ENCODE data around the gene UNC5C. TPM values are rescaled to one million over a fixed set of nuclear protein-coding genes. Genes with fewer than 3 reads are reported as not detected.

The UNC5C gene
- 0.10 TPM for polyA plus RNA-seq (2013, experiment 1 of 2; ENCODE audit: insufficient read length)
- 0.25 TPM for polyA plus RNA-seq (2013, experiment 2 of 2; ENCODE audit: insufficient read length)

DNA sequence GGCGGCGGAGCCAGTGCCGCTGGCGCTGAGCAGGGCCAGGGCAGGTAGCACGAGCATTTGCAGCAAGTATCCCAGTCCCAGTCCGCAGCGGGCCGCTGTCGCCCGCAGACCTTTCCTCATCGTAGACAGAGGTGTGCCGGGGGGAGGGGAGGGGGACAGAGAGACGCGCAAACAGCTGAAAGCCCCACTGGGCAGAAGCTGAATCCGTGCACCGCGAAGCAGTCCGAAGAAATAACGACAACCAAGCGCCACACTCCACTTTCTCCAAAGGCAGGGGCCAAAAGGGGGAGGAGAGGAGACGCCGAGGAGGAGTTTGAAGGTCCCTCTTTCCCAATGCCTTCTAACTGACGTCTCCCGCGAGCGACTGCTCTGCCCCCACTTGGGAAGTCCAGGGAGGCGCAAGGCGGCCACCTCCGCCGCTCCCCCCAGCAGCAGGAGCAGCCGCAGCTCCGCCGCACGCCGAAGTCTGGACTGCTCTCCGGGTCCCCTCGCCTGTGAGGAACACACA is at the start of gene UNC5C:
Gene UNC5C, minus strand, starts transcription at position 236 of the 508 bp plus-strand sequence.
- DNase-seq, result peak; percentile 44

DNA sequence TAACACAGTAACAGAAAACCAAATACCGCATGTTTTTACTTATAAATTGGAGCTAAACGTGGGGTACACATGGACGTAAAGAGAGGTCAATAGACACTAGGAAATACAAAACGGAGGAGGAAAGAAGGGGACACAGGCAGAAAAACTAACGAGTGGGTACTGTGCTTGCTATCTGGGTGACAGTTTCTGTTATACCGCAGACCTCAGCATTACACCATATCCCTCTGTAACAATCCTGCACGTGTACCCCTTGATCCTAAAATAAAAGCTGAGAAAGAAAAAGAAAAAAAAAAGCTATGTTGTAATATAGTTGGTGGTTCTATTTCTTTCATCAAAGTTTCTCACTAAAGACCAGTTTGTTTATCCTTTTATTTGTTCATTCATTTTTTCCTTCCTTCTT is 47.9 kb upstream of the UNC5C start:
- DNase-seq, result no peak

DNA sequence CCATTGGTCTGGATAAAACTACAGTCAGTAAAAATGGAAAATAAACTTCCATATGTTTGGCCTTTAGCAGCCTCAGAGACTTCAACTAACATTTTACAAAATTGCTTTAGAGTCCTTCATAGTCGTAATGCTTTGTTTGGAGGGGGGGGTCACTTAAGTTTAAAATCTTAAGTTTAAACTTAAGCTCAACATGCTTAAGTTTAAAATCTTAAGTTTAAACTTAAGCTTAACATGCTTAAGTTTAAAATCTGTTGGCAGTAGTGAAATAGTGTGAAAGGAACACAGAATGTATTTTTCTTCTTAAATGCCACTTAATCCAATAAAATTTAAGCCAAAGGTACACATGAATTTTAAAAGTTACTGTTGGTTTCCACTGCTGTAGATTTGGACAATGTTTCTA is 45.9 kb upstream of the UNC5C start:
- DNase-seq, result no peak

DNA sequence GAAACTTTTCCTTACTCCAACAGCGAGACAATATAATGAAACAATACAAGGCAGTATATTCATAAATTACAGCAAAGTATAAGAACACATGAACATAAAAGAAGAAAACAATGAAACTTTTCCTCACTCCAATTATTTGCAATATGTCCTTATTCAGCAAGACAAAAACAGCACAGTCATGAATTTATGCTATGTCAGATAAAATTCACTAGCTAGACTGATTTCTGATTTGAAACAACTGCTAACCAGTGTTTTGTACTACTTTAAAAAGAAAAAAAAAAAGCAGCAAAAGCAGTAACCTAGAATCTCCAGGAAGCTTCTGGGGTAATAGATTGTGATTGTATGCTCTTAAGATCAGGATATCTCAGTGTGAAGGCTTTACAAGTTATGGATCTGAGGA is 45.2 kb upstream of the UNC5C start:
- no peak for DNase-seq

DNA sequence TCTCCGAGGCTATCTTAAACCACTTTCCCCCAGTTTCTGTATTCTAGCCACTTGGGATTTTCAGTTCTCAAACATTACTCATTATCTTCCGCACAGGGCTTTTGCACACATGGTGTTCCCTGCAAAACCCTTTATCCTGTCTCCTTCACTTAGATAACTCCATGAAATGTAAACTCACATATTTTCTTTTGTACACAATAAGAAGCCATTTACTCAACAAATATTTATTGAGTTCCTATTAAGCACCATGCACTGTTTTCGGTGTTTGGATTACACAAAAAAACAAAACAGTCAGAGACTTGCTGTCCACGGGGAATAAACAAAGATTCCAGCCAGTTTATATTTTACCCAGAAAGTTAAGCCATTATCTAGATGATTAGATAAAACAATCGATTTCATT is 42.5 kb upstream of the UNC5C start:
- no peak for DNase-seq

DNA sequence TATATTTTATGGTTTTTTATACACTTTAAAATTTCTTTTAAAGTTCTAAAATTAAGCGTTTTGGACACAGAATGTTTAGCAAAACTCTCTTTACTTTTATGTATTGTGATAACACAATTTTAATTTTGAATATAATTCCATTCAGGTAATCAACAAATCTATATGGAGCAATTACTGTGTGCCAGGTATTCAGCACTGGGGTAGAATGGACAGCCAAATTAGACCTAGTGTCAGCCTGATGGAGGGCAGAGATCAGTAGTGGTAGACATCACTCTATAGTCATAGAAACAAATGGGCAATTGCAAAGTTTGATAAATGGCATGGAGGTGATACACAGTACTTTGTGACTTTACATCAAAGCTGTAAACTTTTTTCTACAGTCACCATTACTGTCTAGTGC is 41.8 kb upstream of the UNC5C start:
- DNase-seq, result no peak

DNA sequence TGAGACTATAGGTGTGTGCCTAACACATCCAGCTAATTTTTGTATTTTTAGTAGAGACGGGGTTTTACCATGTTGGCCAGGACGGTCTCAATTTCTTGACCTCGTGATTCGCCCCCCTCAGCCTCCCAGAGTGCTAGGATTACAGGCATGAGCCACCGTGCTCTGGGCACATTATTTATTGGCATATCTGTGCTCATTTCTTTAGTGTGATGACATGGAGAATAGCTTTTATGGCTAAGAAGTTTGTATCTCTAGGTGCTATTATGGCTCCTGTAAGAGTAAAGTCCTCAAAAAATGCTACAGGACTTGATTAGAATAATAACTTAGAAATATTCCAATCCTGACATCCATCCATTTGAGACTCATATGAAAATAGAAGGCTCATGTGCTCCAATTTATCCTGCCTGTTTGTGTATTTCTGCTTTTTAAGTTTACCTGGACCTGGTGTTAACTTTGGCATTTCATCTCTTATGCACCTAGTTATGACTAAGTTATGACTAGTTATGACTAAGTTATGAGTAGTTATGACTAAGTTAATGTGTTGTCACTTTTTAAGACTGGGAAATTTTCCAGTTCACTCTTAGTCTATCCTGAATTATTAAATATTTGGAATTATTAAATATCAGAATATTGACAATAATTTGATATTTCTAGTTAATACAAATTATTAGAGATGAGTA is 36.4 kb upstream of the UNC5C start:
- DNase-seq, result no peak

DNA sequence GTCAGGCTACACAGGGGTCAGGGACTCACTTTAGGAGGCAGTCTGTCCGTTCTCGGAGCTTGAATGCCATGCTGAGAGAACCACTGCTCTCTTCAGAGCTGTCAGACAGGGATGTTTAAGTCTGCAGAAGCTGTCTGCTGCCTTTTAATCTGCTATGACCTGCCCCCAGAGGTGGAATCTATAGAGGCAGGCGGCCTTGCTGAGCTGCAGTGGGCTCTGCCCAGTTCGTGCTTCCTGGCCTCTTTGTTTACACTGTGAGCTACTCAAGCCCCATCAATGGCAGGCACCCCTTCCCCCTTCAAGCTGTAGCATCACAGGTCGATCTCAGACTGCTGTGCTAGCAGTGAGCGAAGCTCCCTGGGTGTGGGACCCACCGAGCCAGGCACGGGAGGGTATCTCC is 31.5 kb upstream of the UNC5C start:
- no peak for DNase-seq

DNA sequence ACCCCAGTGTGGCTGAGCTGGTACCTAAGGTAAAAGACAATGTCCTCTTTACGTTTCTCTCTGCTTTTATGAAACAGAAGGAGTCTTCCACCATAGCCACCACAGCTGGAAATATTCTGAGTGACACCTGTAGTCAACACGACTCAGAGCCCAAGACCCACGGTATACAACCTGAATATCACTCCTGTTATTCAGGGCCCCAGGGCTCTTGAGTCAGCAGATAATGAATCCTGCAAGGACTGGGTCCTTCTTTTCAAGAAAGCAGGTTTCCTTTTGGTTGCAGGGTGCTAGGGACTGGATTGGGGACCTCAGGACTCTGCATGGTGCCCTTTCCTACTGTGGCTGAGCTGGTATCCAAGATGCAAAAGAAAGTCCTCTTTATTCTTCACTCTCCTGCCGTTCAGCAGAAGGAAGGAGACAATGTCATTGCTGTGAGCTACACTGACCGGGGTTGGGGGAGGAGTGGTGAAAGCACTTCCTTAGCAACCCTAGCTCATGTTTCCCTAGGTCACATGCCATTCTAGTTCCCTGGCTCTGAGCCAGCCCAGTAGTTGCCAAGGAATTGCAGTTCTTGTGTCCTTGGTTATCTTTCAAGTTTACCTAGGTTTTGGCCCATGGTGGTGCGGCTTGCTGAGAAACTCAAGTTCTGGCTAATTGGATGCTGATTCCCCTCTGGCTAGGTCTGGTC is 23.7 kb upstream of the UNC5C start:
- no peak for DNase-seq

DNA sequence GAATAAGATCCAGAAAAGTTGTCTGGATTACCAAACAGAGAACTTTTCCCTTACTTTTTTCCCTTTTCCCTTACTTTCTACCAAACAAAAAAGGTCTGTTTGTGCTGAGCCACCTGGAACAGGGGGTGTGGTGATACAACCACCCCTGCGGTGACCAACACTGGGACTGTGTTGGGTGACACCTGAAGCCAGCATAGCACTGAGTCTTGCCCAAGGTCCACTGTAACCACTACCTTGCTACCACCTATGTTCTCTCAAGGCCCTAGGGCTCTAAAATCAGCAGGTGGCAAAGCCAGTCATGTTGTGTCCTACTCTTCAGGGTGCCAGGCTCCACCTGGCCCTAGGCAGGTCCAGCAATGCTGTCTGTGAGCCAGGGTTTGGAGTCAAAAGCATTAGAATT is 22.8 kb upstream of the UNC5C start:
- no peak for DNase-seq

DNA sequence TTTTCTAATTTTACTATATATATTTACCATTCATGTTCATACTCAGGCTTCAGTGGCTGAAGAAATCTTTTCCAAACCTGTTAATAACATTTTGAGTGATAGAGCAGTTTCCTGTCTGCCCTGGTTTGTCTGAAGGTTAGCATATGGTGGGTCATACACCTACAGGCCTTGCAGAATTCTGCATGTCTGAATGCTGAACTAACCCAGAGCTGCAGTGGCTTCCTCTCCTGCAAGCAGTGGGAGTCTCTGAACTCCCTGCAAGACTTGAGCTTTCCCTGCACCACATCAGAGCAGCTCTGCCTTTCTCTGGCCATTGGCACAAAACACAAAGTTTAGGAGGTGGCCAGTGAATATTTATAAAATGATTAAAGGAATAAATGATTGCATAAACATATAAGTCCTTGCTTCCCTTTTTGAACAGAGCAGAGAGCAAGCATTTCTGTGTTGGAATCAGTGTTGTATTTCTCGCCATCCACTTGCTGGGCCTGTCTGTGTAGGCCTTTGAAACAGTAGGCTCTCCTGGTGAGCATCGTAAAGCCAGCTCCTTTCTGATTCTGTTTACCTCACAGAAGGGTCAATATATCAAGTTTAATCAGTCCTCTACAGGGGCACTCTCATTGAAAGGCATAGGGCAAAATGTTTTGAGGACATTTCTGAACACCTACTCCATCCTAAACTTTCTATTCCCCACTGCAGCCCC is 15.0 kb upstream of the UNC5C start:
- DNase-seq, result no peak

DNA sequence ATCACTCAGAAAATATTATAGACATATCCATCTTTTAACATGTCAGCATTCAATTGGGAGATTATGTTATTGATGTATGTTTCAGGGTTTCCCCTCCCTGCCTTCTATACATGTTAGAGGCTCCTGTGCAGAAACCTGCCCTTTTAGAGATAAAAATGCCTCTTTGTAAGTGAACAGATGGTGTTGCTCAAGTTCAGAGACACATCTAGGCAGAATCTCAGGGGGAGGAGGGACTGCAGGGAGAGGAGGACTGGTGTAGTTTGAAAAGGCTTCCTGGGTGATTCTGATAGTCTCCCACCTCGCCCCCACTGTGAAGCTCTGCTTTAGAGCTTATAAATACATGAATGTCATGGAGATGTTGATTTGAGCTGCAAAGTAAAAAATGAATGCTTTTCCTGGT is 12.0 kb upstream of the UNC5C start:
- DNase-seq, result no peak

DNA sequence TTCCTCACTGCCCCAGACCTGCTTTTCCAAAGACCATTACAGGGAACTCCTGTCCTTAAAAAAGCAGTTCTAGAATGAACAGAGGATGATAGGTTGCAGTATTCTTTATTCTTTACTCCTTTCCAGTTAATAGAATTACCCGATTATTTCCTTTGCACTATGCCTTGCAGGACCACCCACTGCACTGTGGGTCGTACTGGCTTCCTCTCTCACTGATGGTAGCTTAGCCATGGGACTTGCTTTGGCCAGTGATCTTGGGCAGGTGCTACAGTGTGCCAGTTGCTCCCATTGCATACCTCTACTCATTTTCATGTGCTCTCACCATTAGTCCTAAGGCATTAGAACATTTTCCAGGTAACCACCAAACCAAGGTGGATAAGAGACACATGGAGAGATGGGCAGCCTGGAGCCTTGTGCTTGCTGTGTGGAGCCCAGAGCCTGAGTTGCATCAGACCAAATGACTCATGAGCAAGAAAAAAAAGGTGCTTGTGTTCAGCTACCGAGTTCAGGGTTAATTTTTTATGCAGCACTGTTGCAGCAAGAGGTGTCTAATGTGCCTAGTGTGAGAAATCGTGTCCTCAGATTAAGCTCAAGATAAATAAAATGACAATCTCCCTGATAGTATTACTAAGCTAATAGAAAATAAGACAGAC is 7.6 kb upstream of the UNC5C start:
- no peak for DNase-seq

DNA sequence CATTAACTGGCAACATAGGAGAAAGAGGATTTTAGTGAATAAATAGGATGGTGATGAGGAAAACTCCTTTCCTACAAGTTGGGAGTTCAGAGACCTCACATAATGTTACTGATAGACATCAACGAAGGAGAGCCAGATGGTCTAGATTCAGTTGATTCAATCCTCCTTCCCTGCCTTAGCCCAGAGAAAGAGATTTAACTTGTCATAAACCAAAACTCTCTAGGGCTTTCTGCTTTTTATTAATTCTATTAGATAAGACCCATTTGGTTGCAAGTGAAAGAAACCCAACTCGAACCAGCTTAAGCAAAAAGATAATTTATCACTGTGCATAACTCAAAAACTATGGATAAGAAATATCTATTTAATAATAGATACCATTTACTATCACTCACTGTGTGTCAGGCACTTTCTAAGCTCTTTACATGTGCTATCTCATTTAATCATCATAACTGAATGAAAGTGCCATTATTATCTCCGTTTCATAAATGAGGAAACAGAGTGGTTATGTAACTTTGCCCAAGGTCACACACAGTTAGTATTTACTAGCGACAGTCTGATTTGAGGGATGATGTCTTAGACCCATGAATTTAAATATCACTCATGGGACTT is 4.3 kb upstream of the UNC5C start:
- DNase-seq, result no peak

DNA sequence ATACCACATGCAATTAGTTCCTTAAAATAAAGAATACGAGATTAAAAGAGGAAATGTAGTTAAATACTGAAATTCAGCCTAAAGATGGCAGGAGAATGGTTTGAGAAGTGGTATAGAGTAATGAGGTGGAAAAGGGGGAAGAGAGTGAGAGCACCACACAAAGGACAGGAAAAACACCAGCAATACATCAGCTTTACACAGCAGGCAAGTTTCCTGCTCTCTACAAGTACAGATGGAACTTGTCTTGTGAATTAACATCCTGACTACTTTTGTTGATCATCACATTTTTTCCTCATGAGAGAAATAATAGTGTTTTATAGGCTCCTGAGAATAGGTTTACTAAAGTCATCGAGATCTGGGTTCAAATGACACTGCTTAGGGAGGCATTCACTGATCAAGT is 2.9 kb upstream of the UNC5C start:
- DNase-seq, result no peak

DNA sequence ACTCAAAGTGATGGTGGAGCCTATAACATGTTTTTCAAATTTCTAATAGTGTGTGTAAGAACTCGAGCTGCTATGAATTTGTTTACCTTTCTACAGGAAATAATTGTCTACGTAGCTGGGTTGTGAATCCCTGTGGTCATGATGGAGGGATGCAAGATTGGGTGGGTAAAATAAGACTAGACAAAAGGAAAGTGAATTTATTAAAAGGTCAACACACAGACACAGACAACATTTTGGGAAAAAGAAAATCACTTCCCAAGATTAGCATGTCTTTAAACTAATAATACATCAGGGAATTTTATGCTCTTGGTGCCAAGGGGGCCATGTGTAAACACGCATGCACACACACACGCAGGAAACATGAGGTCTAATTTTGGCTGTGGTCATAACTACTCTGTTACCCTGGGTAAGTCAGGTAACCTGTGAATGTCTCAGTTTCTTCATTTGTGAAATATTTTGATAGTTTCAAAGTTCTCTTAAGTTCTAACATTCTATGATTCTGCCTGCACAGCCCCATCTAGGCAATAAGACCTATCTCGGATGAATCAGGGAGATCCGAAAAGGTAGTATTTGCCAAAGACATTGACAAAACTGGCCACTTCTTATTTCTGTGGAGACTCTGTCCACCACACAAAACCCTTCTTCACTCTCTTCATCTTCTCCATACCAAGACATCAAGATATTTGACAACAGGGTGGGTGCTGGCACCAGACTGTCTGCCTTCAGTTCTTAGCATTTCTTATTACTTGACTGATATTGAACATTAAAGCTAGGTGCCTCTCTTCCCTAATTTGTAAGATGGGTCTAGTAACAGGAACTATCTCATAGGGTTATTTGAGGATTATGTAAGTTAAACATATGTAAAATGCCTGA is 1.6 kb upstream of the UNC5C start:
- no peak for DNase-seq

DNA sequence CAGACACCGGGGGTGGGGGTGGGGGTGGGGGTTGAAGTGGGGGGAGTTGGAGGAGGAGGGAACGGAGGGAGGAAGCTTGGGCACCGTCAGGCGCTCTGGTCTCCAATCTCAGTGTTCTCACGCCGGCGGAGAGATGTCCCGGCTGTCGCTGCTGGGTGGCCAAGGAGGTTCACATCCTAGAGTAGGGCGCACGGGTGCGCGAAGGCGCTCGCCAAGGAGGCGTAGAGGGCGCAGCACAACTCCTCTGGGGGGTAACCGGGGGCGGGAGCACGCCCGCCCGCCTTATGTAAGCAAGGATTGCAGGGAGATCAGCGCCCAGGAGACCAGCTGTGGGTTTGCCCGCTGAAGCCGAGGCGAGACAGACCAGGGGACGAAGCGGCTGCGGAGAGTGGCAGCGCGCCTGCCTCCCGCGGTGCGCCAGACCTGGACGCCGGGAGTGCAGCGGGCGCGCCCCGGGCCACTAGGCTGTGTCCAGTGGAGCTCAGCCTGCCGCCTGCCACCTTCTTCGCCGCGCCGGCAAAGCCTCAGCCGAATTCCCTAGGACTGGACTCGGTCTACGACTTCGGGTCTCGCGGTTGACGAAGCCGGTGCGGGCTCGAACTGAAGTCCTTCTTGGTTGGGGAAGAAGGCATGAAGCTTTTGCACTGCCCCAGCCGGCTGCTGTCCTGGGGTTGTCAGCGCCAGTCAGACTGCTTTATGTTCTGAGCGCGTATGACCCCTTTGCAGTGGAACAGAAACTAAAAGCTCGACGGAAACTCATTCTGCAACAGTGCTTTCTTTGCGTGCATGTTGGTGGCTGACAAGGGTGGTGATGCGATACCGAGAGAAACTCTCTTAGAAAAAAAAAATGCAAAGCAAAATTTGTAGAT is 707 bp upstream of the UNC5C start:
- peak; percentile 22 for DNase-seq

DNA sequence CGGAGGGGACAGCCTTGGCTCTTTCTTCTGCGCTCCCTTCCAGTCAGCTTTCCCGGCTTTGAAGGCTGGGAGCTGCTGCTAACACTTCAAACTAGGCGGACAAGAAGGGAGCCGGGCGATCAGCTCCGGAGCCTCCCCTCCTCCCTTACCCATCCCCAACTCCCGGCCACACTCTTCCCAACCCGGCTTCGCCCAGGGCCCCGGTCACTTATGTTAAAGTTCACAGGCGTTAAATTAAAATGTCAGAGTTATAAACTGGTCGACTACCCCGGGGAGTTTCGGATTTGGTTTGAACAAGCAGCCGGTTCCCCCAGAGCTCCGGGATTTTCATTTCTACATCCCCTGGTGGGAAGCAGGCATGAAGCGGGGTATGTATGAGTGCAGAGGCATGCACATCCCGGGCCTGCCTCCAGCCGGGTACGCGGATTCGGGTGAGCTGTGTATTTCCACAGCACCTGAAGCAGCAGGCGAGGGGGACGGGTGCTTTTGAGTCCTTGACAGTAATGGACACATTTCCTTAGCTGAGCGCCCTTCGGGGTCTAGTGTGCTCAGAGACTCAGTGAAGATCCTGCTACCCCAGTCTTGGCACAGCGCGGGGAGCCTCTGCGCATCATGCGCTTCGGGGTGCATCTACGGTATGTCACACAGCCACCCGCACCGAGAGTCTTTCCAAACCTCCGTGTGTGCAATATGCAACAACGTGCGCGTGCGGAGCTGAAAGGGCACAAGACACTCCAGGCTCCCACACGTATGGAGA is 880 bp downstream of the UNC5C start:
- peak; percentile 19 for DNase-seq

DNA sequence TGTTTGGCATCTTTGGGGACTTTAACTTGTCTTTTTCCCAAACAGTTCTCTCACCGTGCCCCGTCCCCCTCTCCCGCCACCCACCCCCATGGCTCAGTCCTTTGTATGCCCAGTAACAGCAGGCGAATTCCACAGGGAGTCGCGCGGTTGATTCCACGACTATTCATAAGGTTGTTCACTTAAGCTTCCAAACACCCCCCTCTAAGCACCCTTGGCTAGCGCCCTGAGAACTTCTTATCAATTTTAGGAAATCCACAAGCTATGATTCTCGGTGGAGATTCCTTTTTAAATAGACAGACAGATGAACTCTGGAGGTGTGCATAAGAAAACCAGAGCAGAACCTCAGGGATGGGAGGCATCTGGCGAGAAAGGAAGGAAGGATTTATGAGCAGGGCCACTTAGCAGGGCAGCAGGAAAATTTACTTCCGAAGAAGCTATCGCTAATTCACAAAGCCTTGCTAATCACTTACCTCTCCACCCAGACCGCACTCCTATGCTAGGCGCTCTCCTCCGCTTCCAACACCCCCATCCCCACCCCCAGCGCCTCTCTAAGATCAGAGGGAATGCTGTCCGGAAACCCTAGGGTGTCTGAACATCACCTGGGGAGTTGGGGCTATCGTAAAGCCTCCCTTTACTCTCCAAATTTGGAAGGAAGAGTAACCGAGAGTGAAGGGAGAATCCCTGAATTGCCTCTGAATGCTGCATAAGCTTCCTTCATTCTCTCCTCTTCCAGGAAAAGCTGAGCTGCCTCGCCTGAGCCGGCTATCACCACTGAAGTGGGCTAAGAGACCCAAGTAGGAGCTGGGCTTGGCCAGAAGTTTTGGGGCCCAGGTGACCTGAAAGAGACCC is 1.7 kb downstream of the UNC5C start:
- DNase-seq, result no peak

Data from fibroblast of skin of scalp (primary cell).